Chondrocyte (in vitro differentiated cells): ENCODE measurements around the gene ARHGAP42. TPM values are rescaled to one million over a fixed set of nuclear protein-coding genes. Genes with fewer than 3 reads are reported as not detected.

Experiments
- DNase-seq: peaks from one replicate; pipeline ENCODE4 v3.0.0; 2021; ENCODE audit warnings: mixed read lengths, low spot score
- H3K27ac Mint-ChIP-seq: one replicate; pipeline ENCODE4 v1.8.0; 2021; ENCODE audit warnings: mild to moderate bottlenecking, moderate library complexity, mixed read lengths; ENCODE audit not compliant: unreplicated experiment
- H3K27me3 Mint-ChIP-seq: 2 replicates; pipeline ENCODE4 v1.8.0; 2021; ENCODE audit warnings: low read depth, mixed read lengths
- H3K36me3 Mint-ChIP-seq: 2 replicates; pipeline ENCODE4 v1.8.0; 2021; ENCODE audit warnings: low read depth, mixed read lengths
- H3K4me1 Mint-ChIP-seq: 2 replicates; pipeline ENCODE4 v1.8.0; 2021; ENCODE audit warnings: low read depth, mild to moderate bottlenecking, mixed read lengths
- H3K4me3 Mint-ChIP-seq: one replicate; pipeline ENCODE4 v1.8.0; 2021; ENCODE audit warnings: mild to moderate bottlenecking, moderate library complexity, mixed read lengths; ENCODE audit not compliant: unreplicated experiment
- H3K9me3 Mint-ChIP-seq: 2 replicates; pipeline ENCODE4 v1.8.0; 2021; ENCODE audit warnings: low read depth, mixed read lengths
- CTCF ChIP-seq: fragments of 200-600 bp; sonication (generic); IDR thresholded peaks from 2 replicates; pipeline ENCODE4 v1.5.0; 2021; ENCODE audit warnings: antibody characterized with exemption, mild to moderate bottlenecking, moderate library complexity
- total RNA-seq: library from RNA; stranded (reverse); gene quantifications from 3 replicates; pipeline ENCODE4 v1.2.1, GENCODE V29; 2021

The ARHGAP42 gene
- total RNA-seq, 1 donor from 2014 or later: 16.1 TPM

- Mint-ChIP-seq H3K27me3 (no peaks in the 10 kb centered on the region), H3K36me3 (peaks cover 2% of the 10 kb centered on the region), H3K27ac (no peak overlapping the region), H3K9me3 (peaks cover 4% of the 10 kb centered on the region), H3K4me3 (no peak overlapping the region), H3K4me1 (peaks cover 24% of the 10 kb centered on the region)
- TF ChIP-seq CTCF: no peak
- DNase-seq: no peak
Observed at GRCh38 chr11:100835854-100836253, 148.8 kb downstream of the ARHGAP42 start.

GRCh38 chr11:100837311-100837710 is 150.2 kb downstream of the ARHGAP42 start:
- DNase-seq: no peak
- Mint-ChIP-seq H3K27ac (no peak overlapping the region), H3K4me3 (no peak overlapping the region), H3K27me3 (no peaks in the 10 kb centered on the region), H3K4me1 (peaks cover 9% of the 10 kb centered on the region), H3K36me3 (peaks cover 2% of the 10 kb centered on the region), H3K9me3 (peaks cover 4% of the 10 kb centered on the region)
- no peak for TF ChIP-seq CTCF

- Mint-ChIP-seq H3K36me3 (peaks cover 2% of the 10 kb centered on the region), H3K4me1 (no peaks in the 10 kb centered on the region)
- no peak for TF ChIP-seq CTCF
Observed at GRCh38 chr11:100841711-100842407, 154.8 kb downstream of the ARHGAP42 start.

GRCh38 chr11:100847696-100848216 is 160.7 kb downstream of the ARHGAP42 start:
- DNase-seq: no peak
- Mint-ChIP-seq H3K36me3 (no peaks in the 10 kb centered on the region), H3K27me3 (no peaks in the 10 kb centered on the region), H3K4me3 (no peak overlapping the region), H3K27ac (no peak overlapping the region), H3K9me3 (peaks cover 4% of the 10 kb centered on the region), H3K4me1 (peaks cover 15% of the 10 kb centered on the region)
- TF ChIP-seq CTCF: no peak

More at GRCh38 chr11:100841711-100842407, 154.8 kb downstream of the ARHGAP42 start:
- no peak overlapping the region for H3K4me3 Mint-ChIP-seq
- no peak overlapping the region for H3K27ac Mint-ChIP-seq
- peaks cover 8% of the 10 kb centered on the region for H3K9me3 Mint-ChIP-seq
- no peak for DNase-seq
- H3K27me3 Mint-ChIP-seq: no peaks in the 10 kb centered on the region

GRCh38 chr11:100849009-100849900 is 162.2 kb downstream of the ARHGAP42 start:
- no peak for DNase-seq
- Mint-ChIP-seq H3K27ac (peak overlapping the region; percentile 80), H3K36me3 (no peaks in the 10 kb centered on the region), H3K9me3 (peaks cover 4% of the 10 kb centered on the region), H3K4me1 (peaks cover 15% of the 10 kb centered on the region), H3K4me3 (no peak overlapping the region), H3K27me3 (no peaks in the 10 kb centered on the region)
- no peak for TF ChIP-seq CTCF
